Omental fat pad (tissue), 4 donors: Measurements from ENCODE around the gene GAB1. TPM values are rescaled to one million over a fixed set of nuclear protein-coding genes. Genes with fewer than 3 reads are reported as not detected.
A peak's percentile ranks its signal among the peaks of the same experiment; 100 is the strongest.

ENCODE experiments used
- ATAC-seq: fragments of 150-250 bp; one replicate; pipeline ENCODE4 v1.9.1; 2016; ENCODE audit warnings: mild to moderate bottlenecking, moderate library complexity; ENCODE audit not compliant: low FRiP score
- DNase-seq: peaks from one replicate; pipeline ENCODE4 v3.0.0-alpha.2; 2019; ENCODE audit warnings: low spot score
- total RNA-seq, 4 donors: library from RNA; depleted of rRNA; stranded (reverse); fragments of >200 nt; gene quantifications; one replicate each; pipeline ENCODE4 v1.1.0, GENCODE V29; 2016
- TF ChIP-seq, protein P1 (sequence below), 3 donors: fragments of 450-650 bp; IDR thresholded peaks; one replicate each; pipeline ENCODE4 v1.5.1; 2016 to 2017; ENCODE audit warnings: antibody characterized with exemption in 3 of 3, mild to moderate bottlenecking in 3 of 3, moderate library complexity in 2 of 3

The GAB1 gene
- total RNA-seq, 4 donors from 2014 or later = 9.4 to 32.2 (median 29.4) TPM

DNA sequence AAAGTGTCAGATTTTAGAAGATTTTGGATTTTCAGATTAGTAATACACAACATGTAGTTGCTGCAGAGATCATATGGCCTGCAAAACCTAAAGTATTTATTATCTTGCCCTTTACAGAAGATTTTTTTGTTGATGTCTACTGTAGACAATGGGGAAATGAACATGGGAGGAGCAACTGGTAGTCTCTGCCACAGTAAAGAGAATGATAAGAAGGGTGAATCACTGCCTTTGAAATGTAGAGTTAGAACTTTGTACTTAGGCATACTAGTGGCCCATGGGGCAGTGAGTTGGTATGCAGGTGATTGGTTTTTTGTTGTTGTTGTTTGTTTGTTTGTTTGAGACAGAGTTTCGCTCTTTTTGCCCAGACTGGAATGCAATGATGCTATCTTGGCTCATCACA, 50.1 kb downstream of the GAB1 start:
- ATAC-seq (no peak), DNase-seq (no peak)
- TF ChIP-seq, protein P1, sequence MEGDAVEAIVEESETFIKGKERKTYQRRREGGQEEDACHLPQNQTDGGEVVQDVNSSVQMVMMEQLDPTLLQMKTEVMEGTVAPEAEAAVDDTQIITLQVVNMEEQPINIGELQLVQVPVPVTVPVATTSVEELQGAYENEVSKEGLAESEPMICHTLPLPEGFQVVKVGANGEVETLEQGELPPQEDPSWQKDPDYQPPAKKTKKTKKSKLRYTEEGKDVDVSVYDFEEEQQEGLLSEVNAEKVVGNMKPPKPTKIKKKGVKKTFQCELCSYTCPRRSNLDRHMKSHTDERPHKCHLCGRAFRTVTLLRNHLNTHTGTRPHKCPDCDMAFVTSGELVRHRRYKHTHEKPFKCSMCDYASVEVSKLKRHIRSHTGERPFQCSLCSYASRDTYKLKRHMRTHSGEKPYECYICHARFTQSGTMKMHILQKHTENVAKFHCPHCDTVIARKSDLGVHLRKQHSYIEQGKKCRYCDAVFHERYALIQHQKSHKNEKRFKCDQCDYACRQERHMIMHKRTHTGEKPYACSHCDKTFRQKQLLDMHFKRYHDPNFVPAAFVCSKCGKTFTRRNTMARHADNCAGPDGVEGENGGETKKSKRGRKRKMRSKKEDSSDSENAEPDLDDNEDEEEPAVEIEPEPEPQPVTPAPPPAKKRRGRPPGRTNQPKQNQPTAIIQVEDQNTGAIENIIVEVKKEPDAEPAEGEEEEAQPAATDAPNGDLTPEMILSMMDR (IDR thresholded peaks at IDR 0.05) = no peak

GRCh38 chr4:143389579-143390195, 53.0 kb downstream of the GAB1 start:
- no peak for DNase-seq
- peak; percentile 94 for ATAC-seq

GRCh38 chr4:143390764-143391163, 54.1 kb downstream of the GAB1 start:
- ATAC-seq (no peak), DNase-seq (no peak)
- TF ChIP-seq, protein P1 (IDR thresholded peaks at IDR 0.05) = no peak

More at GRCh38 chr4:143389579-143390195, 53.0 kb downstream of the GAB1 start:
- TF ChIP-seq, protein P1 (IDR thresholded peaks at IDR 0.05) = no peak

GRCh38 chr4:143391261-143391660, 54.6 kb downstream of the GAB1 start:
- TF ChIP-seq, protein P1 (IDR thresholded peaks at IDR 0.05) = no peak
- DNase-seq (no peak), ATAC-seq (no peak)

GRCh38 chr4:143391895-143392294, 55.2 kb downstream of the GAB1 start:
- TF ChIP-seq, protein P1 (IDR thresholded peaks at IDR 0.05) = no peak
- no peak for ATAC-seq

GRCh38 chr4:143393195-143393594, 56.5 kb downstream of the GAB1 start:
- DNase-seq (no peak), ATAC-seq (no peak)
- TF ChIP-seq, protein P1 (IDR thresholded peaks at IDR 0.05) = no peak

More at GRCh38 chr4:143391895-143392294, 55.2 kb downstream of the GAB1 start:
- no peak for DNase-seq

DNA sequence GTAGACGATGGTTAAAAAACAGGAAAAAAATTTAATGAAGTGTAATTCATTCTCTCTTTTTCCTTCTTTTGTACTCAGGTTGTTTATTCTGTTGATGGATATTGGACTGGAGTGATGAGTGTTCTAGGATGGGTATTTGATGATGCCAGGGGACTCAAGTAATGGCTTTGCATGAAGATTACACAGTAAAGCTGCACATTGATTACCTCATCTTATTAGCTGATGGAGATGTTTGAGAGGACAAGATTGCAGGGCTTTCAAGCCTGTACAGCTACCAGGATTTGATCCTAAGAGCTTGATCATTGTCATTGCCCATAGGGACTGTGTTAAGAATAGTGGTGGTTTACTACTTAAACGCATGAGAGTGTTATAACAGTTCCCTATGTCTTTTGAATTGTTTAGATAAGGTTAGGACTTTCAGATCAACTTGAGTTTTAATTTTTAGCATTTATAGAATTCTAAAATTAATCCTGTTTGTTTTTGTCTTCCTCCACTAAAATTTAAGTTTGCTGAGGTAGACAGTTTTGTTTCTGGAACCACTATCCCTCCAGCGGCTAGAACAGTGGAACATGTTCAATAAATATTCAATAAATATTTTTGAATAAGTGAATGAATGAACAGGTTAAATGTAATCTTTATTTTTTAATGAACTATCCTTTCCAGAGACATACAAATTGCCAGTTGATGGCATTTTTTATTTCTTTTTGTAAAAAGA, 58.2 kb downstream of the GAB1 start:
- DNase-seq = no peak
- TF ChIP-seq, protein P1 (IDR thresholded peaks at IDR 0.05) = no peak

More for the DNA sequence above, 58.2 kb downstream of the GAB1 start:
- ATAC-seq = no peak
